Brain microvascular endothelial cell (primary cell): ENCODE data around the gene PHF2.

Source experiments
- DNase-seq: peaks from one replicate; pipeline ENCODE4 v3.0.0-alpha.2; 2020
- H3K27ac ChIP-seq: fragments of 250-450 bp; sonication (Bioruptor Pico); 2 replicates; pipeline ENCODE4 v1.5.1; 2020; ENCODE audit warnings: mild to moderate bottlenecking, moderate library complexity
- H3K27me3 ChIP-seq: fragments of 250-450 bp; sonication (Bioruptor Pico); replicated peaks from 2 replicates; pipeline ENCODE4 v1.5.1; 2020; ENCODE audit warnings: mild to moderate bottlenecking
- H3K36me3 ChIP-seq: fragments of 250-450 bp; sonication (Bioruptor Pico); replicated peaks from 2 replicates; pipeline ENCODE4 v1.5.1; 2020; ENCODE audit warnings: mild to moderate bottlenecking
- H3K4me3 ChIP-seq: 2 replicates; pipeline ENCODE4 v1.5.1; 2011; ENCODE audit warnings: low read depth, mild to moderate bottlenecking, control low read depth, low read length, moderate library complexity
- in situ Hi-C: cut with HindIII; loops from 2 replicates; pipeline ENCODE4 v1.10.0; 2017; ENCODE audit warnings: low sequenced_read_pairs, low pct_ligation_motif_present
- TF ChIP-seq, protein P1 (sequence below): IDR thresholded peaks from 2 replicates; pipeline ENCODE4 v1.5.1; 2011; ENCODE audit warnings: low read depth, mild to moderate bottlenecking, moderate library complexity, low read length, control low read depth, inconsistent platforms; ENCODE audit errors: missing control alignments

PHF2 gene

DNA sequence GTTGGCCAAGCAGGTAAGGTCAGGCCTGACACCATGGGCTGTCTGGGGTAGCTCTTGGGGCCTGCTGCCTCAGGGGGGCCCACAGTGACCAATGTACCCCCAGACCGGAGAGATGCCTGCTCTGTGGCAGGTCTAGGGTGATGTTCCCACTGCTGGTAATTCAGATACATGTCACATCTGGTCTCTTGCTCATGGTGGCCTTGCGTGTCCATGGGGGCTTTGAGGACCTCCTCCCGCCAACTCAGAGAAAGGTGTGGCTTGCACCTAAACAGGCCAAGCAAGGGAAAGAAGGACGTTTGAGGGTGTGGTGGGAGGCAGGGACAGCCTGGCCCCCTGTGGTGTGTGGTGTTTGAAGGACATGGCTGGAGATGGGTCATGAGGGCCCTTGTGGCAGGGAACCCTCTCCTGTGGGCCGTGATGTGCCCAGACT lies 75.2 kb downstream of the PHF2 start:
- in situ Hi-C loops: no loop called here
- Histone ChIP-seq H3K27ac (no peak overlapping the region), H3K27me3 (no peaks in the 10 kb centered on the region), H3K4me3 (no peak overlapping the region), H3K36me3 (peaks cover 13% of the 10 kb centered on the region)
- DNase-seq: no peak
- TF ChIP-seq, protein P1, sequence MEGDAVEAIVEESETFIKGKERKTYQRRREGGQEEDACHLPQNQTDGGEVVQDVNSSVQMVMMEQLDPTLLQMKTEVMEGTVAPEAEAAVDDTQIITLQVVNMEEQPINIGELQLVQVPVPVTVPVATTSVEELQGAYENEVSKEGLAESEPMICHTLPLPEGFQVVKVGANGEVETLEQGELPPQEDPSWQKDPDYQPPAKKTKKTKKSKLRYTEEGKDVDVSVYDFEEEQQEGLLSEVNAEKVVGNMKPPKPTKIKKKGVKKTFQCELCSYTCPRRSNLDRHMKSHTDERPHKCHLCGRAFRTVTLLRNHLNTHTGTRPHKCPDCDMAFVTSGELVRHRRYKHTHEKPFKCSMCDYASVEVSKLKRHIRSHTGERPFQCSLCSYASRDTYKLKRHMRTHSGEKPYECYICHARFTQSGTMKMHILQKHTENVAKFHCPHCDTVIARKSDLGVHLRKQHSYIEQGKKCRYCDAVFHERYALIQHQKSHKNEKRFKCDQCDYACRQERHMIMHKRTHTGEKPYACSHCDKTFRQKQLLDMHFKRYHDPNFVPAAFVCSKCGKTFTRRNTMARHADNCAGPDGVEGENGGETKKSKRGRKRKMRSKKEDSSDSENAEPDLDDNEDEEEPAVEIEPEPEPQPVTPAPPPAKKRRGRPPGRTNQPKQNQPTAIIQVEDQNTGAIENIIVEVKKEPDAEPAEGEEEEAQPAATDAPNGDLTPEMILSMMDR: no peak

DNA sequence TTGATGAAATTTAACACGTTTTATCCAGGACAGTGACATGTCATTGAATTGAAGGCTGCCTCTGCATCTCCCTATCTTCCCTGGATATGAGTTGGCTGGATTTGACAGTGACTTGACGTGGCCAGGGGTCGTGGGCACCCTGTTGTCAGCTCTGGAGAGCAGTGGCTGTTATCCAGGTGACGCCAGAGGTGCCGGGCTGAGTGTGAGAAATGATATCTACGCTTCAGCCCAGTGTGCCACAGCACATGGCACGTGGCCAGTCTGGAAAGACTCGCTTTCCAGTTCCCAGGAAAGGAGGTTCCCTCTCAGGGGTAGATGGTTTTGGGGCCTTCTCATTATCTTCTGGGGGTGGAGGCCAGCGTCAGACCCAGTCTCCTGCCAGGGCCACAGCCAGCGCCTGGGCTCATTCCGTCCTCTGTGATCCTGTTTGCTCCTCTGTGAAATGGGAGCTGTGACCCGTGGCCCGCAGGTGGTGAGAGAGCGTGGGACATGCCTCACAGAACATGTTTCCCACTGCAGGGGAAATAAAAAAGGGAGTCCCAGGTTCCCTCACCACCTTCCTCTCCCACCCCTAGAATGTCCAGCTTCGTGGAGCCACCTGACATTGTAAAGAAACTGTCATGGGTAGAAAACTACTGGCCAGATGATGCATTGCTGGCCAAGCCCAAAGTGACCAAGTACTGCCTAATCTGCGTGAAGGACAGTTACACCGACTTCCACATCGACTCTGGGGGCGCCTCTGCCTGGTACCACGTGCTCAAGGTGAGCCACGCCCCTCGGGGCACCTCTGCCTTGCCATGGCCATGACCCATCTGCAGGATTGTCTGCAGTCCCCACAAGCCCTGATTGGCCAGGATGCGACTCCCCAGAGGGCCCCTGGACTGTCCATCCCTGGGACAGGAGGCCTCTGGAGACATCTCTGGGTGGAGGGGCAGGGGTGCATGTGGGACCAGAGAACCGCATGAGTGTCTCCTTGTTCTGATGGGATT lies 76.5 kb downstream of the PHF2 start:
- no peak overlapping the region for H3K27ac ChIP-seq
- H3K27me3 ChIP-seq: no peaks in the 10 kb centered on the region
- no peak for DNase-seq
- TF ChIP-seq, protein P1: no peak
- no peak overlapping the region for H3K4me3 ChIP-seq
- peaks cover 12% of the 10 kb centered on the region for H3K36me3 ChIP-seq
- in situ Hi-C loops: no loop called here

DNA sequence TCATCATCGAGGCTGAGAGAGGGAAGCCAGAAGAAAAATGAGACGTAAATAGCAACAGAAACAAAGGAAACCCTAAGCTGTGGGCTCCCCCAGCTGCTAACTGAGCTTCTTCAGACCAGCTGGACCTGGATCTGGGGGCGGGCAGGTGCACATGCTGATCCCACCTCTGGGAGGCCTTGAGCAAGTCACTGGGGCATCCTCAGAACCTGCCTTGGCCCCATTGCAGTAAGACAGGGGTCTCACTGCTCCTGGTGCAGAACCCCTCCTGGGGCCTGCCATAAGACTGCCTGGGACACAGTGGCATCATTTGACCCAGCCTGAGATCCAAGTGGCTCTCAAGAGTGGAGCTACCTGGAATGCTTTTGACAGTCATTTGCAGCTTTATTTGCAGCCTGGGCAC lies 77.4 kb downstream of the PHF2 start:
- Histone ChIP-seq H3K4me3 (no peak overlapping the region), H3K27me3 (no peaks in the 10 kb centered on the region), H3K27ac (no peak overlapping the region), H3K36me3 (peaks cover 12% of the 10 kb centered on the region)
- DNase-seq: no peak
- TF ChIP-seq, protein P1: no peak
- in situ Hi-C loops: no loop called here

DNA sequence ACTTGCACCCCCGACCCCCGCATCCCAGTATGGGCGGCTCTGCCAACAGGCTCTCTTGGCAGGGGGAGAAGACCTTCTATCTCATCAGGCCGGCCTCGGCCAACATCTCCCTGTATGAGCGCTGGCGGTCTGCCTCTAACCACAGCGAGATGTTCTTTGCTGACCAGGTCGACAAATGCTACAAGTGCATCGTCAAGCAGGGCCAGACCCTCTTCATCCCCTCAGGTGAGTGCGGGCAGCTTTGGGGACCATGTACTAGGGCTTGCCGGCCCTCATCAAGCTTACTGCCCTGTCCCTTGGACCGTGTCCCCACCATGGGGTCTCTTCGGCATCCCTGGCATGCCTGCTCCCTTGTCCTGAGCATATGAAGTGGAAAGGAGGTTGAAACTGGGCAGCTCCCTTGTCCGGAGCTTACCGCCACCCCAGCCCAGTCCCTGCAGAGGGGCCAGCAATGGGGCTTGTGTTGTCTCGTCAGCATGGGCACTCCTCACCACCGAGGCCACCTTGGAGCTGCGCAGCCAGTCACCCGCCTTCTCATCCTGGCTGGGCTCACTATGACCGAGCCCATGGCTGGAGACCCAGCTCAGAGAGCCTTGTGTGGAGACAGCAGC lies 78.1 kb downstream of the PHF2 start:
- peaks cover 10% of the 10 kb centered on the region for H3K36me3 ChIP-seq

DNA sequence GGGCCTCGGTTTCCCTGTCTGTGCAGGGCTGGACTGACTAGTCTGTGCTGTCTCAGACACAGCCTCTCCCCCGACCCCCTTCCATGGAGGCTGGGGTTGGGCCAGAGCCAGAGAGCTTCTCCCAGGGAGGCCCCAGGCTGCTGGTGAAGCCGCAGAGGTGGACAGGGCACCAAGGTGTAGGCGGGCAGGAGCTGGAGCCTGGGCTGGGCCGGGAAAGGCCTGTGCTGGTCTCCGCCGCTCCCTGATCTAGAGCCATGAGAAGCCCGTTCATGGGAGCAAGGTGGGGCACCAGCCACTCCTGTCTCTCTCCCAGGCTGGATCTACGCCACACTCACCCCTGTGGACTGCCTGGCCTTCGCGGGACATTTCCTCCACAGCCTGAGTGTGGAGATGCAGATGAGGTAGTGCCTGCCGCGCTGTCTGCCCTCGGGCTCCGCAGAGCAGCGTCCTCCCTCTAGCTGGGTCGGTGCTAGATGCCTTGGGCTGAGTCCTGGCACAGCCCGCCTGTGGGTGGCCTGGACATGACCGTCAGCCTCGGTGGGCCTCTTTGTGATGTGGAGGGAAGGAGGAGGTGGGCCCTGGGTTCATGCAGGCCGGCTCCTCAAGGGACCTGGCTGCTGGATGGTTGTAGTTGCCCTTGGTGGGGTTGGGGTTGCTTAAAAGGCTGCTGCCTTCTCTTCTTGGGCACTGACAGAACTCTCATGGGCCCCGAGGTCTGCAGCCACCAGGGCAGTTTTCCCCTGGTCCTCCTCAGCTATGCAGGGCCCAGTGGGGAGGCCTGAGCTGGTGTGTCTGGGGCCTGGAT lies 79.4 kb downstream of the PHF2 start:
- DNase-seq: no peak
- Histone ChIP-seq H3K36me3 (no peaks in the 10 kb centered on the region), H3K4me3 (no peak overlapping the region), H3K27me3 (no peaks in the 10 kb centered on the region), H3K27ac (no peak overlapping the region)
- in situ Hi-C loops: no loop called here
- TF ChIP-seq, protein P1: no peak

More for the DNA sequence above, 78.1 kb downstream of the PHF2 start:
- no peak overlapping the region for H3K4me3 ChIP-seq
- TF ChIP-seq, protein P1: no peak
- no peak overlapping the region for H3K27ac ChIP-seq
- in situ Hi-C loops: no loop called here
- no peak for DNase-seq
- no peaks in the 10 kb centered on the region for H3K27me3 ChIP-seq
